Fibroblast of mammary gland (primary cell): ENCODE results near the gene ANGPTL2.

Experiments
- DNase-seq: peaks from one replicate; pipeline ENCODE4 v3.0.0-alpha.2; 2010; ENCODE audit warnings: low read depth
- H3K4me3 ChIP-seq: 2 replicates; pipeline ENCODE4 v1.5.1; 2011; ENCODE audit warnings: low read depth, mild to moderate bottlenecking, low read length, moderate library complexity; ENCODE audit not compliant: control insufficient read depth
- CTCF ChIP-seq: conservative IDR thresholded peaks from 2 replicates; pipeline ENCODE4 v1.5.1; 2011; ENCODE audit warnings: low read depth, low read length, inconsistent platforms; ENCODE audit not compliant: control insufficient read depth, insufficient read depth

Gene ANGPTL2

GRCh38 chr9:127124792-127125191 lies 2.4 kb upstream of the ANGPTL2 start:
- DNase-seq = no peak
- H3K4me3 ChIP-seq = no peak overlapping the region
- no peak for TF ChIP-seq CTCF

GRCh38 chr9:127124111-127124531 lies 1.7 kb upstream of the ANGPTL2 start:
- no peak for DNase-seq

GRCh38 chr9:127123064-127123890 lies 842 bp upstream of the ANGPTL2 start:
- DNase-seq = no peak
- TF ChIP-seq CTCF = no peak
- H3K4me3 ChIP-seq = peak overlapping the region; percentile 60

More at GRCh38 chr9:127124111-127124531, 1.7 kb upstream of the ANGPTL2 start:
- H3K4me3 ChIP-seq = no peak overlapping the region
- TF ChIP-seq CTCF = no peak

DNA sequence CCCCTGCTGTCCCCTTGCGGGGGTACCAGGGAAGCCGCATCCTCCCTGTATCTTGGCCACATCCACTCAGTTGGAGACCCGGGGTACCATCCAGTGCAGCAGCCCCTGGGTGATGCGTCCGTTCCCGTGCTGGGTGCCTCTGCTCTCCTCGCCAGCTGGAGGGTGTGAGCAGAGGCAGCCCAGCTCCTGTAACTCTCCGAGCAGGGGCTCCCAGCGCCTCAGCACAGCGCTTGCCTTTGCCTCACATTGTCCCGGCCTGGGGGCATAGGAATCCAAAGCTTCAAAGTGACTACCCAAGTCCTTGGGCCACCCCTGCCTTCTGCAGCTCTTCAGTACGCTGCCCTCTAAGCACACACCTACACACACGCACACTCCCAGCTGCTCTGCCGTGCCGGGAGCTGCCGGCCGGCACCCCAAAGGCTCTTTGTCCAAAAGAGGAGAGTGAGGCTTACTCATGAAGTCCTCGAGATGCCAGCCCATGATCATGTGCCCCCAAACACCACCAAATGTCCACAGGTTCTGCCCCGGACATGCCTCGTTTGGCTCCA lies 733 bp downstream of the ANGPTL2 start:
- no peak for DNase-seq
- no peak for TF ChIP-seq CTCF
- peak overlapping the region; percentile 60 for H3K4me3 ChIP-seq

- TF ChIP-seq CTCF = no peak
- H3K4me3 ChIP-seq = no peak overlapping the region
- DNase-seq = no peak
These were observed 3.1 kb downstream of the ANGPTL2 start for GRCh38 chr9:127119320-127119709.

- TF ChIP-seq CTCF = no peak
- H3K4me3 ChIP-seq = no peak overlapping the region
- DNase-seq = no peak
These were observed 3.7 kb downstream of the ANGPTL2 start for GRCh38 chr9:127118597-127119319.
